NCI-H2029 treated with DMSO at 0.1 percent for 48 hours (cell line): ENCODE data around the gene JCHAIN.

ENCODE experiments used
- DNase-seq: peaks from one replicate; lab custom pipeline; 2025; lab: John Stamatoyannopoulos, UW

The JCHAIN gene

GRCh38 chr4:70640192-70640591, 26.1 kb downstream of the JCHAIN start:
- no peak for DNase-seq

DNA sequence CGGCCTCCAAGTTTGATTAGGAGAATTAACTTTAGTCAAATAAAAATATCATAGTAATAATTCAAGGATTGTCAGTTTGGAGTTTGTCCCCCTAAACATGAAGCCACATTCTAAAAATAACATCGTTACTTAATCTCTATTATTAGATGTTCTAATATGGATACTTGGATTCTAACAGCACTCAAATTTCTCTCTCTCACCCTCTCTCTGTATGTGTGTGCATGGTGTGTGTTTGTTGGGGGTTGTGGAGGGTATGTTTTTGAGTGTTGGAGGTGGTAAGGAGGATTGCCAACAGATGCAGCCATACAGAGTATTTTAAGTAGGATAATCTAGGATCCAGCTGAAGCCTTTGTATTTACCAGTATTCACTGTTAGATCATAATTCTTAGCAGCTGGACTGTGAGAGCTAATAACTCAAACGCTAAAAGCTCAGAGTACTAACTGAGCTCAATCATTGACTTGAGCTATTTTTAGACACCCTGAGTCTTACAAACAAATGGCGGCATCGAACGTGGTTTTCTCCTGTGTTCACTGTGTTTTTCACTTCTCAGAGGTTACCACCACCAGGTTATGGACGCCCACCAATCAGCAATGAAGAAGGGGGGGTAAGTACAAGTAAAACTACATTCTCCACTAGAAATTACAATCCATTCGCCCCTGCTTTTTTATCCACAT, 28.9 kb downstream of the JCHAIN start:
- no peak for DNase-seq

GRCh38 chr4:70634482-70634881, 31.8 kb downstream of the JCHAIN start:
- DNase-seq, result no peak

GRCh38 chr4:70632028-70632427, 34.3 kb downstream of the JCHAIN start:
- no peak for DNase-seq

DNA sequence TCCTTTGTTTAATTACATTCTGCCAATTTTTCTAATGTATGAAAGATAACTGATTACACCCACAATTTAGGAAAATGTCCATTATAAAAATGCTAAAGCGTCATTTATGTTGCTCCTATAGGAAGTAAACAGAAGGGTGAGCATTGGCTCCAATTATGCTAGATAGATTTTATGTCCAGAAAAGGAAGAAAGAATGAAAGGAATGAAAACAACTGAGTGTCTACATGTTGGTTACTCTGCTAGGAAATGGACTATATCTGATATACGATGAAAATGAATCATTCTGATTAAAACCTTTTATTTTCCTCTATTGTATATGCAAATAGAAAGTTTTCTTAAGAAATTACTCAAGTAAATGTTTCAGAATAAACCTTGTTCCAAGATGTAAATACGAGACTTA, 36.1 kb downstream of the JCHAIN start:
- DNase-seq, result no peak

GRCh38 chr4:70629469-70630090, 36.7 kb downstream of the JCHAIN start:
- DNase-seq, result no peak

GRCh38 chr4:70628444-70628843, 37.9 kb downstream of the JCHAIN start, which contains the start of gene ENAM:
TSS of gene ENAM (plus strand) at chr4:70628744. CDS start at chr4:70629501, 757 bp downstream.
- no peak for DNase-seq

DNA sequence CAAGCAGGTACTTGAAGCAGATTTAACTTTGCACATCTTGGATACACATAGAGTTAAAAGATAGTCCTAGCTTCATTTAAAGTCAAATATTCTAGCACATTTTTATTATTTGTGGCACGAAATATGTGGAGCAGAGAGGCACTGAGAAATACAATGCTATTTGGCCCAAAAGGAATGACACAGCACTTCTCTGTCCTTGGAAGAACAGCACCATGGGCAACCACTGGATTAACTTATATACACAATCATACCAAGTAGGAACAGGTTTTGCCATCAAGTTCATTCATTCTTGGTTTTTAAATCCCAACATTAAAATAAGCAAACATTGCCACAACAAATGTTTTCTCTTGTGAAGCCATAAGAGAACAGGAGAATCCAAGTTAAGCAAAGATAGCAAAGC, 38.7 kb downstream of the JCHAIN start:
- no peak for DNase-seq

DNA sequence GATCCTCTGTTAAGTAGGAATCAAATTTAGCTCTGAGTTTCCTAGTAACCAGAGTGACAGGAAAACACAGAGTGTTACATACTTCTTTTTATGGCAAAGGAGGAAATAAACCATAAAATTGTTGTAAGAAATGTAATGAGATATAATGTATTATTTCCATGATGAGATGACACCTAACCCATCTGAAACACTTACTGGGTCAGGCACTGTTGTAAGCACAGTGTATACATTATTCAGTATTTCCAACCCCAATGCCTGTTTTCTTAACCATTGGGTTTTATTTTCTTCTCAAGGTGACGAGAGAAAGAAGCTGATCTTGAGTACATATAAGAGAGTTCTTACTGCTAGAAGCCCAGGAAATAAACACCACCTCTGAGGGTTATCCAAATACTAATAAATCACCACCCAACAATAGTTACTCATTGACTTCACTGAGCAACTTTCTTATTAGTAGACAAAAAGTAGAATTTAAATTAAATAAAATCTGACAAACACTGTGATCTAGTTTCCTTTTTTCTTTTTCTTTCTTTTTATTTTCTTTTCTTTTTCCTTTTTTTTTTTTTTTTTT, 42.0 kb downstream of the JCHAIN start:
- DNase-seq, result no peak

DNA sequence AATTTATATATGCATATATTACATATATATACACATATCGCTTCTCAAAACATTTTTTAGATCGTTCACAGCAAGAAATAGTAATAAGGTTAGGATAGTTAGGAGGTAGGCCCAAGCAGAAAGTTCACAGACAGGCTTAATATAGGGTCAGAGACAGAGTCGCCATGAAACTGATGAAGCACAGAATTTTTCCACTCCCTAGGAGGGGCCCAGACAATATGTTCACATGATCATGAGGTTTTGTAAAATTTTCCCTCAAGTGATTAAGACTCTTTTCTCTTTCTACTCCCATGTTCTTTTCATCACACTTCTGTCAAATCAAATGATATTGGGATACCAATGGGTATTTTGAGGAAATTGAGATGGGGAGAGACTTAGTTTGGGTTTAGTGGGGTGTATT, 43.0 kb downstream of the JCHAIN start:
- no peak for DNase-seq

GRCh38 chr4:70619778-70620177, 46.5 kb downstream of the JCHAIN start:
- DNase-seq, result no peak

- DNase-seq, result no peak
Observed at GRCh38 chr4:70619288-70619687, 47.0 kb downstream of the JCHAIN start.

DNA sequence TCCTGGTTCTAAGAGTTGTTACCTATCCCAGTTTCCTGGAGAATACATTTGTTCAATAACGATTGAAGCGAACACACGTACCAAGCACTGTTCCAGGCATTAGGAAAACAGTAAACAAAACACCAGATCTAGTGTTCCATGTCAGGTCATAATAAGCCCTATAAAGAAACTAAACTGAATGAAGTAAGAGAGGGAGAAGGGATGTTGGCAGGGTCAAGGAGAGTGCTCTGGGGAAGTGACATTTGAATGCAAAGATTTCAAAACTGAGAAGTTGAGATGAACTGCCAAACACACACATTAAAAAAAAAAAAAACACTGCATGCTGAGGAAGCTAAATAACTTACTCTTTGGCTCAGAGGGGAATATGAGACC, 52.1 kb downstream of the JCHAIN start:
- no peak for DNase-seq

DNA sequence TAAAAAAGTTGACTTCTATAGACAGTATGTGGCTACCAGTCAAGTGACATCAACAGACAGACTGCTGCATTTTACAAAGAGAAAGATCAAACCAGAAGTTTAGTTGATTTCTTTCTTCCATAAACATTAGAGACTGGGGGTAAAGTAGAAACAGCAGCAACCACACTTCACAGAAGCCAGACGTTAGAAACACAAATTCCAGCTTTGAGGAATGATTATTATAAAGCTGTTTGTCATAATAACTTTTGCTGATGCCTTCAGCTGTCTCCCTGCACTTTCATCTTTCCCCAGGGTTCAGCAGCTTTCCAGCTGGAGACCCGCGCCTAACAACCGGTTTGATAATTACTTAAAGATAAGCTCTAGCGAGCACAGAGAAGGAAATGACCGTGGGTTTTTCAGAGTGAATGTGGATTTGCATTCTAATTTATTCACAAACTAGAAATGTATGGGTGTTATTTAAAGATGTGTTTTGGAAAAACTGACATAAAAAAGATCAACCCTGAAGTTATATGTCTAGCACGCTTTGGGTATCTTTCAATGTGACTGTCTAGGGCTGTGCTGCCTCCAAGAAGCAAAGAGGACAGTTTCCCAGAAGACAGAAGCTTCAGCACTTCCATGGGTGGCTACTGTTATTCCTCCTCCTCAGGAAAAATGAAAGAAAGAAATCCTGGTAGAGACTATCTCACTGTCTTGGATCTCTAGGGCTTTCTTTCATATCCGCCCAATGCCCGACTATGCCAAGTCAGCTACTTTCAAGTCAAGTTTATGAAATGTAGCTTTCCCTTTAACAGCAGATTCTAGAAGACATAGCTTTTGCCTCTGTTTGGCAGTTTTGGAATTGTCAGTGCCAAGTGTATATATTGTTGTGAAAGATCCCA, 52.8 kb downstream of the JCHAIN start:
- no peak for DNase-seq

DNA sequence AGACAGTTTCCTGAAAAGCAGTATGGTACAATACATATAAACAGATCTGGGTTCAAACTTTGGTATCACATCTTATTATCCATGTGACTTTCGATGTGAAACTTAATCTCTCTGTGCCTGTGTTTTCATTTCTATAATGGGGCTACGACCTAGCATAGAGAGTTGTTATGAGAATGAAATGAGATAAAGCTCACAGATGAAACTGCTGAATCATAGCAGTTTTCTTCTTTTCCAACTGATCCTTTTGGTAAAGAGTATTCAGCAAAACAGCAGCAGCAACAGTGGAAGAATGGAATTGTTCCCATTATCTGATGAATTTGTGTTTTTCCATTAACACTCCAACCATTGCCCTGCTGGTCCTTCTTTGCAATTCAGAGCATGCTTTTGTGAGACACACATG, 58.0 kb downstream of the JCHAIN start:
- DNase-seq, result no peak

- no peak for DNase-seq
Observed at GRCh38 chr4:70607334-70607853, 58.9 kb downstream of the JCHAIN start.

- DNase-seq, result no peak
Observed at GRCh38 chr4:70606459-70606858, 59.8 kb downstream of the JCHAIN start.
